Activated CD8-positive, alpha-beta memory T cell treated with anti-CD3 and anti-CD28 coated beads, Interleukin-2, amount 10 ng/mL, durations not matched to agents 7 days and 5 days (primary cell): ENCODE measurements around the gene CHRNA1. TPM values are rescaled to one million over a fixed set of nuclear protein-coding genes. Genes with fewer than 3 reads are reported as not detected.

Experiments used
- ATAC-seq: fragments of 150-1000 bp; cut with Tn5 transposase; one replicate; pipeline ENCODE4 v1.10.0; 2021; ENCODE audit warnings: moderate library complexity
- CTCF ChIA-PET: fragments of 350-600 bp; sonication (Branson Sonifier 250); formaldehyde crosslinking; loops from one replicate; lab custom pipeline; 2021; ENCODE audit warnings: antibody characterized with exemption; lab: Charles Lee
- DNase-seq: peaks from one replicate; pipeline ENCODE4 v3.0.0-alpha.2; 2020
- H3K27ac Mint-ChIP-seq: one replicate; pipeline ENCODE4 v1.8.0; 2021; ENCODE audit warnings: mild to moderate bottlenecking, mixed read lengths
- H3K27me3 Mint-ChIP-seq: one replicate; pipeline ENCODE4 v1.8.0; 2021; ENCODE audit warnings: mixed read lengths
- H3K36me3 Mint-ChIP-seq: one replicate; pipeline ENCODE4 v1.8.0; 2021; ENCODE audit warnings: mild to moderate bottlenecking, mixed read lengths
- H3K4me1 Mint-ChIP-seq: one replicate; pipeline ENCODE4 v1.8.0; 2021; ENCODE audit warnings: mixed read lengths
- H3K4me3 Mint-ChIP-seq: one replicate; pipeline ENCODE4 v1.8.0; 2021; ENCODE audit warnings: mild to moderate bottlenecking, moderate library complexity, mixed read lengths
- H3K9me3 Mint-ChIP-seq: one replicate; pipeline ENCODE4 v1.8.0; 2022; ENCODE audit warnings: low read depth, mixed read lengths
- total RNA-seq, 2 experiments: library from RNA; stranded (reverse); gene quantifications; one replicate each; pipeline ENCODE4 v1.2.3, GENCODE V29; 2021

Gene CHRNA1
- total RNA-seq, 2 experiments from 2014 or later = not detected

DNA sequence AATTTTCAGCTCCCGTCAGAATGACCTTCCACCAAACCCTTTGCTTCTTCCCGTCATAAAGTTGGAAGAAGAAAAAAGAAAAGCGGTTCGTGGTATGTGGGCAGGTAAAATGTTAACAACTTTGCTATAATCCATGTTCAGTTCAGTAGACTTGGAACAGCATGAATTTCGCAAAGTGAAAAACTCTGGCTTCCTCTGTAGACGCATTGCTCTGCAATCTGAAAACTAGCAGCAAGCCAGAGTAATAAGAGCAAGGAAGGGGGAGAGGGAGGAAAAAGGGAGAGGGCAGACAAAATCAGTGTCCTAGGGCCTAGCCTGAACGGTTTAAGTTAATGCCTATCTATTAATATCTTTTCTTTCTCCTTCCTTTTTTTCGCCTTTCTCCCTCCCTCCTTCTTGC lies 26.7 kb upstream of the CHRNA1 start:
- Mint-ChIP-seq H3K4me3 (no peak overlapping the region), H3K36me3 (no peaks in the 10 kb centered on the region), H3K27me3 (no peaks in the 10 kb centered on the region), H3K27ac (no peak overlapping the region), H3K9me3 (no peaks in the 10 kb centered on the region), H3K4me1 (peaks cover 24% of the 10 kb centered on the region)
- CTCF ChIA-PET = interaction anchor here (0.9 kb wide), 1 partner anchor 244 kb away, joined by 3 read pairs; no protein-coding TSS in a partner anchor
- ATAC-seq (no peak), DNase-seq (no peak)

- H3K4me3 Mint-ChIP-seq = no peak overlapping the region
- no peak overlapping the region for H3K27ac Mint-ChIP-seq
- CTCF ChIA-PET = no interaction called here
- peaks cover 9% of the 10 kb centered on the region for H3K4me1 Mint-ChIP-seq
- H3K9me3 Mint-ChIP-seq = no peaks in the 10 kb centered on the region
- no peaks in the 10 kb centered on the region for H3K36me3 Mint-ChIP-seq
- ATAC-seq (no peak), DNase-seq (no peak)
- no peaks in the 10 kb centered on the region for H3K27me3 Mint-ChIP-seq
Observed at GRCh38 chr2:174789001-174789400, 24.7 kb upstream of the CHRNA1 start.

DNA sequence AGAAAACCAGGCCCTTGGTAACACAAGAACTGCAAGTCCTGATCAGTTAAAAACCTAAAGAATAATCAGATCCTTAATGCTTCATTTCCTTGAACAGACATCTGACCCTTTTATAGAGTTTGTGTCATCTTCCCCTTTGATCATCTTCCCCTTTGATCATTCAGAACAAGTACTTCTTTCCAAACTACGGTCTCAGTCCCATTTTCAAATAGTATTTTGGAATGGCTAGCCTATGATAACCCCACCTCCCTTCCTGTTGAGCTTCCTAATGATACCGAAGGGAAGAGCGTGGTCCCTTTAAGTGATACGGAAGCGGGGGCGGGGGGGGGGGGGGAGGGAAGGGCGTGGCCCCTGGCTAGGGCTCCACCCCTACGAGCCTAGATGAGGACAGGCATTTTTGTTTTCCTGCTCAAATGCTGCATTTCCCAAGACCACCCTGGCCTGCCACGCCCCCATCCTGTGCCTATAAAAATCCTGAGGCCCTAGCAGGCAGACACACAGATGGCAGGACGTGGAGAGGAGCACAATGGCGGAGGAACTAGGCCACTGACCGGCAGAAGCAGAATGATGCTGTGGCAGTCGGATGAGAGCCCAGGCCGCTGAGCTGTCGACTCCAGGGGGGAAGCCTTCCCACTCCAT lies 24.1 kb upstream of the CHRNA1 start:
- Mint-ChIP-seq H3K9me3 (no peaks in the 10 kb centered on the region), H3K4me3 (no peak overlapping the region), H3K27me3 (no peaks in the 10 kb centered on the region), H3K36me3 (no peaks in the 10 kb centered on the region), H3K4me1 (peaks cover 9% of the 10 kb centered on the region), H3K27ac (no peak overlapping the region)
- CTCF ChIA-PET = no interaction called here
- ATAC-seq (no peak), DNase-seq (no peak)

GRCh38 chr2:174787487-174788205 lies 23.4 kb upstream of the CHRNA1 start:
- no peak overlapping the region for H3K4me3 Mint-ChIP-seq
- H3K9me3 Mint-ChIP-seq = no peaks in the 10 kb centered on the region
- no peak overlapping the region for H3K27ac Mint-ChIP-seq
- DNase-seq (no peak), ATAC-seq (peak; percentile 58)
- no peaks in the 10 kb centered on the region for H3K36me3 Mint-ChIP-seq
- CTCF ChIA-PET = interaction anchor here (1.0 kb wide), 1 partner anchor 10 kb away, joined by 3 read pairs; no protein-coding TSS in a partner anchor
- peaks cover 9% of the 10 kb centered on the region for H3K4me1 Mint-ChIP-seq
- no peaks in the 10 kb centered on the region for H3K27me3 Mint-ChIP-seq

GRCh38 chr2:174786066-174786725 lies 21.9 kb upstream of the CHRNA1 start:
- Mint-ChIP-seq H3K4me3 (no peak overlapping the region), H3K9me3 (no peaks in the 10 kb centered on the region), H3K36me3 (no peaks in the 10 kb centered on the region), H3K27me3 (no peaks in the 10 kb centered on the region), H3K27ac (no peak overlapping the region), H3K4me1 (peaks cover 9% of the 10 kb centered on the region)
- CTCF ChIA-PET = no interaction called here
- DNase-seq (no peak), ATAC-seq (no peak)

- no peak overlapping the region for H3K27ac Mint-ChIP-seq
- H3K27me3 Mint-ChIP-seq = no peaks in the 10 kb centered on the region
- no peak for ATAC-seq
- H3K4me1 Mint-ChIP-seq = peaks cover 9% of the 10 kb centered on the region
- no peaks in the 10 kb centered on the region for H3K9me3 Mint-ChIP-seq
- no peaks in the 10 kb centered on the region for H3K36me3 Mint-ChIP-seq
- no peak overlapping the region for H3K4me3 Mint-ChIP-seq
- DNase-seq = no peak
- CTCF ChIA-PET = interaction anchor here (1.6 kb wide), 1 partner anchor 15 kb away, joined by 5 read pairs; no protein-coding TSS in a partner anchor
Observed at GRCh38 chr2:174785481-174785880, 21.2 kb upstream of the CHRNA1 start.

- H3K4me3 Mint-ChIP-seq = no peak overlapping the region
- no peaks in the 10 kb centered on the region for H3K27me3 Mint-ChIP-seq
- ATAC-seq (no peak), DNase-seq (no peak)
- CTCF ChIA-PET = interaction anchor here (1.6 kb wide), 1 partner anchor 14 kb away, joined by 5 read pairs; no protein-coding TSS in a partner anchor
- H3K4me1 Mint-ChIP-seq = peaks cover 13% of the 10 kb centered on the region
- H3K9me3 Mint-ChIP-seq = no peaks in the 10 kb centered on the region
- no peak overlapping the region for H3K27ac Mint-ChIP-seq
- H3K36me3 Mint-ChIP-seq = no peaks in the 10 kb centered on the region
Observed at GRCh38 chr2:174784909-174785308, 20.6 kb upstream of the CHRNA1 start.

- H3K27me3 Mint-ChIP-seq = no peaks in the 10 kb centered on the region
- H3K9me3 Mint-ChIP-seq = no peaks in the 10 kb centered on the region
- no peak overlapping the region for H3K4me3 Mint-ChIP-seq
- H3K36me3 Mint-ChIP-seq = no peaks in the 10 kb centered on the region
- peaks cover 14% of the 10 kb centered on the region for H3K4me1 Mint-ChIP-seq
- CTCF ChIA-PET = interaction anchor here (0.8 to 1.6 kb wide), 2 partner anchors 14 to 82 kb away, joined by 3 to 5 read pairs; no protein-coding TSS in a partner anchor
- no peak for DNase-seq
- no peak for ATAC-seq
- H3K27ac Mint-ChIP-seq = no peak overlapping the region
Observed at GRCh38 chr2:174784316-174784715, 20.0 kb upstream of the CHRNA1 start.

GRCh38 chr2:174781996-174782395 lies 17.7 kb upstream of the CHRNA1 start:
- CTCF ChIA-PET = interaction anchor here (1.6 kb wide), 1 partner anchor 34 kb away, joined by 8 read pairs; no protein-coding TSS in a partner anchor
- no peaks in the 10 kb centered on the region for H3K9me3 Mint-ChIP-seq

DNA sequence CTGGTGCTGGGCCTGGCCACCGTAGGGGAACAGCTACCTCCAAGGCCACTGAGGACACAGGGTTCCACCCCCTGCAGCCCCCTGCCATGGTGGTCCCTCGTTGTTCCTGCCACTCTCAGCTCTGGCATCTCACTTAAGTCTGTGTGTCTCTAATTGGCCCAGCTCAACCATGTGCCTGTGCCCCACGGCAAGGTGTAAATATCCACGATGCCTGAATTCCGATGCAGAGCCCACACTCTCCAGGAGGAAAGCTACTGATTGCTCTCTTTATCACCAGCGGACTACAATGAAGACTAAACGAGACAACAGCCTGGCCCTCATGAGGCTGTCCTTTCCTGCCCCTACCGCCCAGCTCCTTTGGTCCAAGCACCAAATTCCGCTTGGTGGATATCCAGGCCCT lies 17.0 kb upstream of the CHRNA1 start:
- no peaks in the 10 kb centered on the region for H3K9me3 Mint-ChIP-seq
- no peak for DNase-seq
- H3K27me3 Mint-ChIP-seq = no peaks in the 10 kb centered on the region
- H3K27ac Mint-ChIP-seq = no peak overlapping the region
- CTCF ChIA-PET = interaction anchor here (1.4 to 1.6 kb wide), 2 partner anchors 10 to 33 kb away, joined by 4 to 8 read pairs; no protein-coding TSS in a partner anchor
- no peaks in the 10 kb centered on the region for H3K36me3 Mint-ChIP-seq
- peaks cover 26% of the 10 kb centered on the region for H3K4me1 Mint-ChIP-seq
- no peak for ATAC-seq
- no peak overlapping the region for H3K4me3 Mint-ChIP-seq

More at GRCh38 chr2:174781996-174782395, 17.7 kb upstream of the CHRNA1 start:
- H3K27me3 Mint-ChIP-seq = no peaks in the 10 kb centered on the region
- no peaks in the 10 kb centered on the region for H3K36me3 Mint-ChIP-seq
- no peak overlapping the region for H3K4me3 Mint-ChIP-seq
- DNase-seq = no peak
- no peak for ATAC-seq
- no peak overlapping the region for H3K27ac Mint-ChIP-seq
- H3K4me1 Mint-ChIP-seq = peaks cover 26% of the 10 kb centered on the region

GRCh38 chr2:174780856-174781255 lies 16.6 kb upstream of the CHRNA1 start:
- no peak overlapping the region for H3K27ac Mint-ChIP-seq
- ATAC-seq (no peak), DNase-seq (no peak)
- no peaks in the 10 kb centered on the region for H3K9me3 Mint-ChIP-seq
- no peaks in the 10 kb centered on the region for H3K36me3 Mint-ChIP-seq
- H3K4me1 Mint-ChIP-seq = peaks cover 30% of the 10 kb centered on the region
- H3K4me3 Mint-ChIP-seq = no peak overlapping the region
- no peaks in the 10 kb centered on the region for H3K27me3 Mint-ChIP-seq
- CTCF ChIA-PET = interaction anchor here (1.4 to 1.6 kb wide), 2 partner anchors 10 to 32 kb away, joined by 4 to 8 read pairs; no protein-coding TSS in a partner anchor

DNA sequence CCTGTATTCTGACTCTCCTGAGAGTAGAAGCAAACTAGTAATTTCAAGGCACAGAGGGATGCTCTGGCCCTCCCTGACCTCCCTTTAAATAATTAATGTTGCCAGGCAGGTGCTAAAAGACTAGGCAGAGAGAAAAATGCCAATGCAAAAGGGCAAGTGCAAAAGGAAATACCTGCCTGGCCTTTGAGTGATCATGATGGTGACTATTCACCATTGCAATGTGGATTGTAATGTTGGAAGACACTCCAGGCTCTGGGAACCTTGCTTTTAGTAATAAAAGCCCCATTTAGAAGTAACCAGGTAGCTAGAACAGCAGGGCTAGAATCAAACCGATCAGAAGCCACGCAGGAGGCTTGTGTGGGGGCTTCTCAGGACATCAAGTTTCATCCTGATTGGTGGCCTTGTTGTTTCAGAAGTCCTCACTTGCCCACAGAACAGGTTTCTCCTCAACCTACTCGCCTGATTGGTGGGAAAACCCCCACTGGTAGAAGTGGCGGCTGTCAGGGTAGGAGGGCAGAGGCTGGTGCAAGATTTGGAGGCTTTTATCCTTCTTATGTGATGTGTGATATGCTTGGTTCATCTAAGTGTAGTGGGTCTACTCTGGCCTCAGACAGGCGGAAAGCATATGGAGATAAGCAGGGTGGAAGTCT lies 16.0 kb upstream of the CHRNA1 start:
- no peaks in the 10 kb centered on the region for H3K9me3 Mint-ChIP-seq
- no peak overlapping the region for H3K4me3 Mint-ChIP-seq
- H3K36me3 Mint-ChIP-seq = no peaks in the 10 kb centered on the region
- CTCF ChIA-PET = interaction anchor here (1.4 to 1.6 kb wide), 2 partner anchors 9 to 32 kb away, joined by 4 to 8 read pairs; no protein-coding TSS in a partner anchor
- no peak overlapping the region for H3K27ac Mint-ChIP-seq
- DNase-seq = no peak
- no peaks in the 10 kb centered on the region for H3K27me3 Mint-ChIP-seq
- peaks cover 33% of the 10 kb centered on the region for H3K4me1 Mint-ChIP-seq
- ATAC-seq = no peak
